ENCODE measurements around the gene MCM8. TPM values are rescaled to one million over a fixed set of nuclear protein-coding genes. Genes with fewer than 3 reads are reported as not detected.
A peak's percentile ranks its signal among the peaks of the same experiment; 100 is the strongest.

The MCM8 gene
- total RNA-seq, 1 donor from 2014 or later: 16.1 TPM

DNA sequence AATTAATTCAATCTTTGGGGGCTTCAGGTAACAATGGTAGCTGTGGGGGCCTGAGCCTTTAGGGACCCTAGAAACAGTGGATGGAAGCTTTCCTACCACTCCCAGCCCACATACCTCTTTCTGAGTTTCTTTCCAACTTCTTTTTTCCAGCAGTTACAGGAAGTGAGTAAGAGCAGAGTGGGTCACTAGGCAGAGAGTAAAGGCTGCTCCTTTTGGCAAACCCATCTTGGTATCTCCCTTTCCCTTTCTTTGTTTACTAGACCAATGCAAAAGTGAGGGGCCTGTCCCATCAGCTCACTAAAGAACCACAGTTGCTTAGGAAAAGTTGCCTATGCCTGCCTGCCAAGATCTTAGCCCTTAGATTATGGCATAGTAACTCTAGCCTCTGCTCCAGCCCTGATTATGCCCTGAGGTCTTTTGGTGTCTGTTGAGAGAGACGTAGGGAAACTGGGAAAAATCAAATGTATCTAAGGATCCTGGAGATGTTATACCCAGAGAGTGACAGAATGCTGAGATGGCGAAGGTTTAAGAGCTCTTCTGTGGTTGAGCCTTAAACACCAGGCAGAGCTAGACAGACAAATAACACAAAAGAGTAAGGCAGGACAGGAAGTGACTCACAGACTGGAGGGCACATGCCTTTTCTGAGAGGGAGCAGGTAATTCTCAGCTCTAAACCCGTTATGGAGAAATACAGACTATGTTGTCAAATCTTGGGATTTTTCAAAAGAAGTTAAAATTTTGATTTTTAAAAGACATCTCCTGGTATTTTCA, 31.4 kb upstream of the MCM8 start:
- H3K4me3 ChIP-seq (ENCODE audit: low read depth, low read length): no peak overlapping the region
- TF ChIP-seq, protein P1, sequence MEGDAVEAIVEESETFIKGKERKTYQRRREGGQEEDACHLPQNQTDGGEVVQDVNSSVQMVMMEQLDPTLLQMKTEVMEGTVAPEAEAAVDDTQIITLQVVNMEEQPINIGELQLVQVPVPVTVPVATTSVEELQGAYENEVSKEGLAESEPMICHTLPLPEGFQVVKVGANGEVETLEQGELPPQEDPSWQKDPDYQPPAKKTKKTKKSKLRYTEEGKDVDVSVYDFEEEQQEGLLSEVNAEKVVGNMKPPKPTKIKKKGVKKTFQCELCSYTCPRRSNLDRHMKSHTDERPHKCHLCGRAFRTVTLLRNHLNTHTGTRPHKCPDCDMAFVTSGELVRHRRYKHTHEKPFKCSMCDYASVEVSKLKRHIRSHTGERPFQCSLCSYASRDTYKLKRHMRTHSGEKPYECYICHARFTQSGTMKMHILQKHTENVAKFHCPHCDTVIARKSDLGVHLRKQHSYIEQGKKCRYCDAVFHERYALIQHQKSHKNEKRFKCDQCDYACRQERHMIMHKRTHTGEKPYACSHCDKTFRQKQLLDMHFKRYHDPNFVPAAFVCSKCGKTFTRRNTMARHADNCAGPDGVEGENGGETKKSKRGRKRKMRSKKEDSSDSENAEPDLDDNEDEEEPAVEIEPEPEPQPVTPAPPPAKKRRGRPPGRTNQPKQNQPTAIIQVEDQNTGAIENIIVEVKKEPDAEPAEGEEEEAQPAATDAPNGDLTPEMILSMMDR (conservative IDR thresholded peaks at IDR 0.05; ENCODE audit: low read depth, low read length): no peak
- DNase-seq (ENCODE audit: low read depth): peak; percentile 44

DNA sequence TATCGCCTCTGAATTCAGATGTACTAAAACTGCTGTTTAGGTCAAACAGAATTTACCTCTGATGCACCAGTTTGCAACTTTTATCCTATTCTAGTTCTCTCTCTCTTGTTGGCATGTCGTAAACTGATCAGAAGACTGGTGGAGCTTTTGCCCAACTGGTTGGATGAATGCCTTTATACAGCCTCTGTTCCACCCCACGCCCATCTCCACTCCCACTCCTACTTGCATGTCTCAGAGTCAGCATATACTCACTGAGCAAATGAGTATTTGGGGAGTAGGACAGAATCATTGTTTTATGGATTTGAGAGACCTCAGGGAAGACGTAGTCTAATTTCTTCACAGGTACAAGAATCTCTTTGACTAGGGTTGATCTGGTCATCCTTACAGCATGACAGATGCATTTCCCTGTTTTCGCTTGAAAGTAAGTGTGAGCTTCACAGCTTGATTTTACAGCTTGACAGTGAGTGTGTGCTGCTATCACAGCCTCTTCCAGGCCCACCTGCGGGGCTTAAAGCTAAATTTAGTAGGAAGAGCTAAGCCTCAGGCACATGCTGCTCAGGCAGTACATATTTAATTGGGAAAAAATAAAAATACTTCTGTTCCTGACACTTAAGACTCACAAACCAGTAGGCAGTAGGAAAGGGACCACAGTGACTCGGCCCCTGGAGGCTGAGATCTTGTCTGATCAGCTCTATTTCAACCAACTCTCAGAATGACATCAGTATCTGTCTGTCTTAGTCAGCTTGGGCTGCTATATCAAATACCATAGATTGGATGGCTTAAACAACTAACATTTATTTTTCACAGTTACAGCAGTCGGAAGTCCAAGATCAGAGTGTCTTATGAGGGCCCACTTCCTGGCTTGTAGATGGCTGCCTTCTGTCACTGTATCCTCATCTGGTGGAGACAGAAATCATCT, 30.6 kb upstream of the MCM8 start:
- H3K4me3 ChIP-seq (ENCODE audit: low read depth, low read length): no peak overlapping the region
- no peak for DNase-seq (ENCODE audit: low read depth)
- TF ChIP-seq, protein P1 (conservative IDR thresholded peaks at IDR 0.05; ENCODE audit: low read depth, low read length): no peak

DNA sequence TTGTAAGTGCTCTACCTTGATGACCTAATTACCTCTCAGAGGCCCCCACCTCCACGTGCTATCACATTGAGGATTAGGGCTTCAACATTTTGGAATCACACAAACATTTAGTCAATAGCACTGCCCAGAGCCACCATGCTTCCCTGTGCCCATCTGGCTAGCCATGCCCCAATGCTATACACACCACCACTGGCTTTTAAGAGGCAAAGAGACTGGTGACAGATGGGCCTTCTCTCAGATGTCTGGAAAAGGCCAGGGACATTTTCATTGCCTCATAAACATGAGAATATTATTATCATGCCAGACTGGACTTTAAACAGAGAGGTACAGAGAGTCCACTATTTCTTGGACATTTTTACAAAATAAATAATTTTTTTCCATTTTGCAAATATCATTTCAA, 29.9 kb upstream of the MCM8 start:
- H3K4me3 ChIP-seq (ENCODE audit: low read depth, low read length): no peak overlapping the region
- TF ChIP-seq, protein P1 (conservative IDR thresholded peaks at IDR 0.05; ENCODE audit: low read depth, low read length): no peak
- DNase-seq (ENCODE audit: low read depth): no peak

DNA sequence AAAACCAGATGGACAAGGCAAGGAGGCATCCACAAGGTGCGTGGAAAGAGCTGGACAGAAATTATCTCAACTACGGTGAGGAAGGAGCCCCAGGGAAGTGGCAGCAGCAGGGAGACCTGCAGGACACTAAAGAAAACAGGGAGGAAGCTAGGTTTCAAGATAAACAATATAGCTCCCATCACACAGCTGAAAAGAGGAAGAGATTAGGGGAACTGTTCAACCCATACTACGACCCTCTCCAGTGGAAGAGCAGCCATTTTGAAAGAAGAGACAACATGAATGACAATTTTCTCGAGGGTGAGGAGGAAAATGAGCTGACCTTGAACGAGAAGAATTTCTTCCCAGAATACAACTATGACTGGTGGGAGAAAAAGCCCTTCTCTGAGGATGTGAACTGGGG, 27.0 kb upstream of the MCM8 start:
- DNase-seq (ENCODE audit: low read depth): no peak
- H3K4me3 ChIP-seq (ENCODE audit: low read depth, low read length): no peak overlapping the region
- TF ChIP-seq, protein P1 (conservative IDR thresholded peaks at IDR 0.05; ENCODE audit: low read depth, low read length): no peak

DNA sequence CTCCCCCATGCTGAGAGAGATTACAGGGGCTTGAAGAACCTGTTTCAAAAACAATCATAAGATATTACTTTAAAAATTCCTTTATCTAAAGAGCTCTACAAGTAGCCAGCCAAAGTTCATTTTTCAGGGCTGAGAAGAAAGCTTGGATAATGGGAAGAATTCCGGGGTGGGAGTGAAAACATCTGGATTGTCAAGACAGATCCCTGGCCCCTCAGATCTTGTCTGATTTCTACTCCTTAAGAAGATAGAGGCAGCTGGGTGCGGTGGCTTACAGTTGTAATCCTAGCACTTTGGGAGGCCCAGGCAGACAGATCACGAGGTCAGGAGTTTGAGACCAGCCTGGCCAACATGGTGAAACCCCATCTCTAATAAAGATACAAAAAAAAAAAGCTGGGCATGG, 24.9 kb upstream of the MCM8 start:
- no peak for DNase-seq (ENCODE audit: low read depth)
- no peak overlapping the region for H3K4me3 ChIP-seq (ENCODE audit: low read depth, low read length)
- TF ChIP-seq, protein P1 (conservative IDR thresholded peaks at IDR 0.05; ENCODE audit: low read depth, low read length): no peak

DNA sequence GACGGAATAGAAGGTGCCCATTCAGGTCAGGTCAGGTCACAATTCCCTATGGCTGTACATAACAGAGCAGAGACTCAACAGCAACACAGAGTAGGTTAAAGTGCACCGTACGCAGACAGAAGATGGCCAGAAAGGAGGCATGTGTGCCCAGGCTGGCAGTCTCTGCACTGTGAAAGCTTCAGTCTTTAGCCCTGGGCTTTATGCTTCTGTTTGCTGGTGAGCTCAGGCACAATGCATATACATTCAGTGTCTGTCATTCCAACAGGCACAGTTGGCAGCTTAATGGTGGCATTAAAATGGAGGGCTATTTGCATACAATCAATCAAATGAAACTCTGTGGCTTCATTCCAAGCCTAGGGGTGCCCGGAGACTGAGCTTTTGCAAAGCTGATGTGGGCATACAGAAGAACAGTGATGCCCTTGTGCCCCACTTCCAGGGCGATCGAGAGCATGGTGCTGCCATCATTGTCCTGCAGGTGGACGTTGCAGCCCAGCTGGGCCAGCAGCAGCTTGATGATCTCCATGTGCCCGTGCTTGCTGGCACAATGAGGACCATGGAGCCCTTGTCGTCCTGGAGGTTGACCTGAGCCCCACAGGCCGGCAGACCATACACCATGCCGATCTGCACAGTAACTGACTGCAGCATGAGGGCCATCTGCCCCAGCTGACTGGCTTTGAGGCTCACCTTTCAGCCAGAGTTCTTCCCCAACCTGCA, 22.5 kb upstream of the MCM8 start:
- no peak for DNase-seq (ENCODE audit: low read depth)
- no peak overlapping the region for H3K4me3 ChIP-seq (ENCODE audit: low read depth, low read length)
- TF ChIP-seq, protein P1 (conservative IDR thresholded peaks at IDR 0.05; ENCODE audit: low read depth, low read length): no peak

All from epithelial cell of proximal tubule (primary cell).